HL-60 (cell line): Measurements from ENCODE around the gene TMEM30A.

Source experiments
- GABPA ChIP-seq: IDR thresholded peaks from 2 replicates; pipeline ENCODE4 v1.6.1; 2012; ENCODE audit warnings: low read depth
- TF ChIP-seq, protein P1 (sequence below): IDR thresholded peaks from one replicate; pipeline ENCODE4 v1.5.1; 2011; ENCODE audit warnings: low read length, control low read depth, inconsistent platforms; ENCODE audit not compliant: insufficient read depth
- TF ChIP-seq, protein P2 (sequence below): IDR thresholded peaks from 2 replicates; pipeline ENCODE4 v1.6.1; 2012; ENCODE audit warnings: low read depth; ENCODE audit not compliant: insufficient replicate concordance

DNA sequence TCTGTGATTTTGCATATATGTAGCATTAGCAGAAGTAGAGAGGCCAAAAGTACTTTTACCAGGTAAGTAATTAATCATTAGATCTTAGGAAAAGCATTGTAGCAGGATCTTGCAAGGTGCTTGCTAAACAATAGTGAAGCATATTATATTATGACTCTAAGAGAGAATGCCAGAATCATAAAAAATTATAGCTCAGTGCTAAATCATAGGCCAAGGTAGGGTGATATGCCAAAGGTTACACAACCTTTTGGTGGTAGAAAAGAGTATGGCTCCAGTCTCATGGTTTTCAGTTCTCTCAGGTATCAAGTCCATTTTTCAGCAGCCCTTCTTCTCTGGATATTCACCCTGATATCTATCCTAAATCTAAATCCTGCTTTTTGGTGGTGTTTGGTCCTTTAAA lies 16.9 kb upstream of the TMEM30A start:
- TF ChIP-seq, protein P1, sequence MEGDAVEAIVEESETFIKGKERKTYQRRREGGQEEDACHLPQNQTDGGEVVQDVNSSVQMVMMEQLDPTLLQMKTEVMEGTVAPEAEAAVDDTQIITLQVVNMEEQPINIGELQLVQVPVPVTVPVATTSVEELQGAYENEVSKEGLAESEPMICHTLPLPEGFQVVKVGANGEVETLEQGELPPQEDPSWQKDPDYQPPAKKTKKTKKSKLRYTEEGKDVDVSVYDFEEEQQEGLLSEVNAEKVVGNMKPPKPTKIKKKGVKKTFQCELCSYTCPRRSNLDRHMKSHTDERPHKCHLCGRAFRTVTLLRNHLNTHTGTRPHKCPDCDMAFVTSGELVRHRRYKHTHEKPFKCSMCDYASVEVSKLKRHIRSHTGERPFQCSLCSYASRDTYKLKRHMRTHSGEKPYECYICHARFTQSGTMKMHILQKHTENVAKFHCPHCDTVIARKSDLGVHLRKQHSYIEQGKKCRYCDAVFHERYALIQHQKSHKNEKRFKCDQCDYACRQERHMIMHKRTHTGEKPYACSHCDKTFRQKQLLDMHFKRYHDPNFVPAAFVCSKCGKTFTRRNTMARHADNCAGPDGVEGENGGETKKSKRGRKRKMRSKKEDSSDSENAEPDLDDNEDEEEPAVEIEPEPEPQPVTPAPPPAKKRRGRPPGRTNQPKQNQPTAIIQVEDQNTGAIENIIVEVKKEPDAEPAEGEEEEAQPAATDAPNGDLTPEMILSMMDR = no peak
- TF ChIP-seq, protein P2, sequence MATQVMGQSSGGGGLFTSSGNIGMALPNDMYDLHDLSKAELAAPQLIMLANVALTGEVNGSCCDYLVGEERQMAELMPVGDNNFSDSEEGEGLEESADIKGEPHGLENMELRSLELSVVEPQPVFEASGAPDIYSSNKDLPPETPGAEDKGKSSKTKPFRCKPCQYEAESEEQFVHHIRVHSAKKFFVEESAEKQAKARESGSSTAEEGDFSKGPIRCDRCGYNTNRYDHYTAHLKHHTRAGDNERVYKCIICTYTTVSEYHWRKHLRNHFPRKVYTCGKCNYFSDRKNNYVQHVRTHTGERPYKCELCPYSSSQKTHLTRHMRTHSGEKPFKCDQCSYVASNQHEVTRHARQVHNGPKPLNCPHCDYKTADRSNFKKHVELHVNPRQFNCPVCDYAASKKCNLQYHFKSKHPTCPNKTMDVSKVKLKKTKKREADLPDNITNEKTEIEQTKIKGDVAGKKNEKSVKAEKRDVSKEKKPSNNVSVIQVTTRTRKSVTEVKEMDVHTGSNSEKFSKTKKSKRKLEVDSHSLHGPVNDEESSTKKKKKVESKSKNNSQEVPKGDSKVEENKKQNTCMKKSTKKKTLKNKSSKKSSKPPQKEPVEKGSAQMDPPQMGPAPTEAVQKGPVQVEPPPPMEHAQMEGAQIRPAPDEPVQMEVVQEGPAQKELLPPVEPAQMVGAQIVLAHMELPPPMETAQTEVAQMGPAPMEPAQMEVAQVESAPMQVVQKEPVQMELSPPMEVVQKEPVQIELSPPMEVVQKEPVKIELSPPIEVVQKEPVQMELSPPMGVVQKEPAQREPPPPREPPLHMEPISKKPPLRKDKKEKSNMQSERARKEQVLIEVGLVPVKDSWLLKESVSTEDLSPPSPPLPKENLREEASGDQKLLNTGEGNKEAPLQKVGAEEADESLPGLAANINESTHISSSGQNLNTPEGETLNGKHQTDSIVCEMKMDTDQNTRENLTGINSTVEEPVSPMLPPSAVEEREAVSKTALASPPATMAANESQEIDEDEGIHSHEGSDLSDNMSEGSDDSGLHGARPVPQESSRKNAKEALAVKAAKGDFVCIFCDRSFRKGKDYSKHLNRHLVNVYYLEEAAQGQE = no peak
- TF ChIP-seq GABPA = no peak
